HG02885 (cell line): ENCODE data around the gene UBR3.
A peak's percentile ranks its signal among the peaks of the same experiment; 100 is the strongest.

ENCODE experiments used
- ATAC-seq: cut with Tn5 transposase; IDR thresholded peaks from one replicate; pipeline ENCODE4 v1.9.1; 2021; ENCODE audit warnings: mild to moderate bottlenecking; ENCODE audit not compliant: unreplicated experiment, poor library complexity

Gene UBR3

GRCh38 chr2:169984145-169984544 is 156.9 kb downstream of the UBR3 start:
- ATAC-seq = no peak

- ATAC-seq = no peak
Observed at GRCh38 chr2:169994752-169995151, 167.5 kb downstream of the UBR3 start.

GRCh38 chr2:169997140-169997887 is 170.1 kb downstream of the UBR3 start:
- no peak for ATAC-seq

- ATAC-seq = no peak
Observed at GRCh38 chr2:169999054-169999453, 171.8 kb downstream of the UBR3 start.

- no peak for ATAC-seq
Observed at GRCh38 chr2:170002096-170002495, 174.8 kb downstream of the UBR3 start.

- no peak for ATAC-seq
Observed at GRCh38 chr2:170005702-170006101, 178.4 kb downstream of the UBR3 start.

- no peak for ATAC-seq
Observed at GRCh38 chr2:170006587-170007325, 179.5 kb downstream of the UBR3 start.

- no peak for ATAC-seq
Observed at GRCh38 chr2:170009209-170009608, 182.0 kb downstream of the UBR3 start.

- no peak for ATAC-seq
Observed at GRCh38 chr2:170012773-170013172, 185.5 kb downstream of the UBR3 start.

GRCh38 chr2:170013802-170014551 is 186.7 kb downstream of the UBR3 start:
- ATAC-seq = no peak

- ATAC-seq = no peak
Observed at GRCh38 chr2:170014769-170015168, 187.5 kb downstream of the UBR3 start.

- no peak for ATAC-seq
Observed at GRCh38 chr2:170017860-170018532, 190.7 kb downstream of the UBR3 start.

- no peak for ATAC-seq
Observed at GRCh38 chr2:170019060-170019805, 192.0 kb downstream of the UBR3 start.

- ATAC-seq = no peak
Observed at GRCh38 chr2:170020777-170021176, 193.5 kb downstream of the UBR3 start.

GRCh38 chr2:170022692-170023091 is 195.4 kb downstream of the UBR3 start:
- ATAC-seq = no peak

- peak; percentile 71 for ATAC-seq
Observed at GRCh38 chr2:170024721-170025120, 197.5 kb downstream of the UBR3 start.

GRCh38 chr2:170025223-170025622 is 198.0 kb downstream of the UBR3 start:
- ATAC-seq = no peak

GRCh38 chr2:170026361-170026760 is 199.1 kb downstream of the UBR3 start:
- ATAC-seq = no peak

- no peak for ATAC-seq
Observed at GRCh38 chr2:170029551-170029950, 202.3 kb downstream of the UBR3 start.

GRCh38 chr2:170030040-170030439 is 202.8 kb downstream of the UBR3 start:
- ATAC-seq = no peak
